ENCODE measurements around the gene FAM3C.
"Not testable (repeated sequence)": the region's sequence is repeated elsewhere in the genome, so short reads cannot be mapped to it uniquely, and the experiment has no call there.

Gene FAM3C, protein sequence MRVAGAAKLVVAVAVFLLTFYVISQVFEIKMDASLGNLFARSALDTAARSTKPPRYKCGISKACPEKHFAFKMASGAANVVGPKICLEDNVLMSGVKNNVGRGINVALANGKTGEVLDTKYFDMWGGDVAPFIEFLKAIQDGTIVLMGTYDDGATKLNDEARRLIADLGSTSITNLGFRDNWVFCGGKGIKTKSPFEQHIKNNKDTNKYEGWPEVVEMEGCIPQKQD

DNA sequence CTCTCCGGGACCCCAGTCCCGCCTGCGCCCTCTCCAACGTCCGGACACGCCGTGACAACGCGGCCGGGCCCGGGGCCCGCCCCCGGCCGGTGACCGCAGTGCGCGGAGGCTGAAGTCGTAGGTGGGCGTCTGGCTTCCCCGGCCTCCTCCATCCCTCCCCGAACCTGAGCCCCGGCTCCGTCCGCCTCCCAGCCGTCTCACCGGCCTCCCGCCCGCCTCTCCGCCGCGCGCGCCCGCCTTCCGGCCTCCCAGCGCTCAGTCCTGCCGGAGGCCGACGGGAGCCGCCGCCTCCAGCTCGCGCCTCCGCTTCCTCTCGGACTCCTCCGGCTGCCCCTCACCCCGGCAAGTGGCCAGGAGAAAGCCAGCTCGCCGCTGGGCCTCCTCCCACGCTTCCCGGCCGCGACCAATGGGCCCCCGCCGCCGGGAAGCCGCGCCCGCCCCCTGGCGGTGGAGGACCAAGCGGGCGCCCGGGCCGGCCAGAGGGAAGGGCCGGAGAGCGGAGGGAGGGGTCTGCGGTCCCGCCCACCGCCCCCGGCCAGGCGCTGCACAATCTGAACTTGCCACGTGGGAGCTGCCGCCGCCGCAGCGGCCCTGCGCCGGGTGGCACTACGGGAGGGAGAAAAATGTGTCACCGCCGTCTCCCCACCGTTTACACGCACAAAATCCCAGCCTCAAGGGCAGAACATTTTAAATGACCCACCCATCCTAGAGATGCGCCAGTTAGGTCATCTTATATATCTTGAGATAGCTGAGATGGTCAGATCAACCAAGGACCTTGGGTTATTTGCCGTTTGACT lies at the start of gene FAM3C:
Gene FAM3C, minus strand, starts transcription at position 348 of the 797 bp plus-strand sequence. CDS start 13,339 bp downstream, outside the sequence.
- peak within 1 kb of the TSS; percentile 61 for H3K4me3 ChIP-seq (ENCODE audit: low read depth, low read length)
- in situ Hi-C loops (cut with HindIII; ENCODE audit: low sequenced_read_pairs): no loop called here
- peak; percentile 78 for DNase-seq (ENCODE audit: low read depth)
- TF ChIP-seq, protein P1, sequence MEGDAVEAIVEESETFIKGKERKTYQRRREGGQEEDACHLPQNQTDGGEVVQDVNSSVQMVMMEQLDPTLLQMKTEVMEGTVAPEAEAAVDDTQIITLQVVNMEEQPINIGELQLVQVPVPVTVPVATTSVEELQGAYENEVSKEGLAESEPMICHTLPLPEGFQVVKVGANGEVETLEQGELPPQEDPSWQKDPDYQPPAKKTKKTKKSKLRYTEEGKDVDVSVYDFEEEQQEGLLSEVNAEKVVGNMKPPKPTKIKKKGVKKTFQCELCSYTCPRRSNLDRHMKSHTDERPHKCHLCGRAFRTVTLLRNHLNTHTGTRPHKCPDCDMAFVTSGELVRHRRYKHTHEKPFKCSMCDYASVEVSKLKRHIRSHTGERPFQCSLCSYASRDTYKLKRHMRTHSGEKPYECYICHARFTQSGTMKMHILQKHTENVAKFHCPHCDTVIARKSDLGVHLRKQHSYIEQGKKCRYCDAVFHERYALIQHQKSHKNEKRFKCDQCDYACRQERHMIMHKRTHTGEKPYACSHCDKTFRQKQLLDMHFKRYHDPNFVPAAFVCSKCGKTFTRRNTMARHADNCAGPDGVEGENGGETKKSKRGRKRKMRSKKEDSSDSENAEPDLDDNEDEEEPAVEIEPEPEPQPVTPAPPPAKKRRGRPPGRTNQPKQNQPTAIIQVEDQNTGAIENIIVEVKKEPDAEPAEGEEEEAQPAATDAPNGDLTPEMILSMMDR (IDR thresholded peaks at IDR 0.05; ENCODE audit: low read depth, low read length, missing control alignments): peak; percentile 80

DNA sequence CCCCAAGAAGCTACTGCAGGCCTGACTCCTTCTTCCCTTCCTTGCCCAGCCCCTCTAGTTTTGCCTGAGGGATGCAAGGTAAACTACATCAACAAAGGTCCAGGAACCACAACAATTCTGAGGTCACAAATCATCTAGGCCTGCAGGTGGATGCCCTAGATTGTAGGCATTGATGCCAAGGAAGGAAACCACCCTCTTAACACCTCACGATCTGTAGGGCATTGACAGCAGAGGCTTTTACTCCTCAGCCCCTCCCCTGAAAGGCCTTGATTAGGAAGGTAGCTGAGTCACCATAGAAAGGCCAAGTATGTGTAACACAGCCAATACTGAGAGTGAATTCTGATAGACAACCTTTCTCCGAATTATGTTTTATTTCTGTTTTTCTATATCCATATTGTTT lies 46.7 kb upstream of the FAM3C start:
- no peak overlapping the region for H3K4me3 ChIP-seq (ENCODE audit: low read depth, low read length)
- TF ChIP-seq, protein P1 (IDR thresholded peaks at IDR 0.05; ENCODE audit: low read depth, low read length, missing control alignments): no peak
- in situ Hi-C loops (cut with HindIII; ENCODE audit: low sequenced_read_pairs): no loop called here
- DNase-seq (ENCODE audit: low read depth): no peak

DNA sequence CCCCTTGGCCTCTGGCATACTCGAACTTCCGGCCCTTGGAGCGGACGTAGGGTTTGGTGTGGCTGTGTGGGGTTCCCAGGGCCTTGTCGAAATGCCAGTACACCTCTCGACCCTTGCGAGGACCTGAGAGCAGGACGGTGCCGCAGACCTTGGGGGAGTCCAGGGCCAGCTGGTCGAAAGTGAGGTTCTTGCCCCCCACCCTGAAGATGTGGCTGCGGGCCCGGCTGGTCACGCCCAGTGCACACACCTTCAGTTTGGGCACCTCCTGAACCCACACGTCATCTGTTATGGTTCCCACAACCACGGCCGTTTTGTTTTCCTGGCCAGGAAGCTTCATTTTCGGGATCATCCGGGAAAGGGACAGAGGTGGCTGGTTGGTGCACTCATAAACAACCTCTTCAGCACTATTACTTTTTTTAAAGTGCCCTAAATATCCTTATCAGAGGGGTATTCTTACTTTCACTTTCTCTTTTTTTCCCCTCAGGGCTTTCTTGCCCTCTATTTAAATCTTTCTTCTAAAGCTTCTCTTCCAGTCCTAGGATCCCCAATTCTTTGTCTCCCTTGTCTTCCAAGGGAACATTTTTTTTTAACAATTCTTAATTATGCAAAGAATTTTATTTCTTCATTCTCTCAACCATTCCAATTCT lies 44.9 kb upstream of the FAM3C start:
- no peak for DNase-seq (ENCODE audit: low read depth)
- TF ChIP-seq, protein P1 (IDR thresholded peaks at IDR 0.05; ENCODE audit: low read depth, low read length, missing control alignments): no peak
- no peak overlapping the region for H3K4me3 ChIP-seq (ENCODE audit: low read depth, low read length)
- in situ Hi-C loops (cut with HindIII; ENCODE audit: low sequenced_read_pairs): no loop called here

DNA sequence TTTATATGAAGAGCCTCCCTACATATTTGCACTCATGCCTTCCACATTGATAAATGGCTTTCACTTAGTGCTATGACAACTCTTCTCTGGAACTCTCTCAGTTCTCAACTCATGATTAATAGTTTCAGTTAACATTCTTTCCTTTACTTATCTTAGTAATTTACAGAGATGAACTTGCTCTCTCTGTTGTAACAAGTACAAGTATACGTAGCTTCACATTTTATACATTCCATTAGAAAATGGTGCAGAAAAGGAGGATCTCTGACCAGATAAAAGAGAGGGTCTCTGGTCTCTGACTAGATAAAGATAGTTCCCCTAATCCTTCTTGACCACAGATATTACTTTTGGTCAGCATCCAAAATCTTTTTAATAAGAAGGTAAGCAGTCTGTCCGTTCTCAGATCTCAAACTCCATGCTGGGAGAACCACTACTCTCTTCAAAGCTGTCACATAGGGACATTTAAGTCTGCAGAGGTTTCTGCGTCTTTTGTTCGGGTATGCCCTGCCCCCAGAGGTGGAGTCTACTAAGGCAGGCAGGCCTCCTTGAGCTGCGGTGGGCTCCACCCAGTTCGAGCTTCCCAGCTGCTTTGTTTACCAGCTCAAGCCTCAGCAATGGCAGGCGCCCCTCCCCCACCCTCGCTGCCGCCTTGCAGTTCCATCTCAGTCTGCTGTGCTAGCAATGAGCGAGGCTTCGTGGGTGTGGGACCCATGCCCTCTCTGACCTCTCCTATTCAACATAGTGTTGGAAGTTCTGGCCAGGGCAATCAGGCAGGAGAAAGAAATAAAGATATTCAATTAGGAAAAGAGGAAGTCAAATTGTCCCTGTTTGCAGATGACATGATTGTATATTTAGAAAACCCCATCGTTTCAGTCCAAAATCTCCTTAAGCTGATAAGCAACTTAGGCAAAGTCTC lies 42.2 kb upstream of the FAM3C start:
- DNase-seq (ENCODE audit: low read depth); in situ Hi-C loops (cut with HindIII; ENCODE audit: low sequenced_read_pairs); H3K4me3 ChIP-seq (ENCODE audit: low read depth, low read length): not testable (repeated sequence)

DNA sequence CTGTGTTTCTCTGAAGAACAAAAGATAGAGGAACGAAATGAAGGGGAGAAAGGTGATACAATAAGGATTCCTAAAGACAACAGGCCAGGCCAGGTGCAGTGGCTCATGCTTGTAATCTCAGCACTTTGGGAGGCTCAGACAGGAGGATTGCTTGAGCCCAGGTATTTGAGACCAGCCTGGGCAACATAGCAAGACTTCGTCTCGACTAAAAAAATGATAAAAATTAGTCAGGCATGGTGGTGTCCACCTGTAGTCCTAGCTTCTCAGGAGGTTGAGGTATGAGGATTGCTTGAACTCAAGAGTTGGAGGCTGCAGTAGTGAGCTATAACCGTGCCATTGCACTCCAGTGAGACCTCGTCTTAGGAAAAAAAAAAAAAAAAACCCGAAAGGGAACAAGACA lies 41.4 kb upstream of the FAM3C start:
- TF ChIP-seq, protein P1 (IDR thresholded peaks at IDR 0.05; ENCODE audit: low read depth, low read length, missing control alignments): no peak
- in situ Hi-C loops (cut with HindIII; ENCODE audit: low sequenced_read_pairs): no loop called here
- no peak for DNase-seq (ENCODE audit: low read depth)
- H3K4me3 ChIP-seq (ENCODE audit: low read depth, low read length): no peak overlapping the region

DNA sequence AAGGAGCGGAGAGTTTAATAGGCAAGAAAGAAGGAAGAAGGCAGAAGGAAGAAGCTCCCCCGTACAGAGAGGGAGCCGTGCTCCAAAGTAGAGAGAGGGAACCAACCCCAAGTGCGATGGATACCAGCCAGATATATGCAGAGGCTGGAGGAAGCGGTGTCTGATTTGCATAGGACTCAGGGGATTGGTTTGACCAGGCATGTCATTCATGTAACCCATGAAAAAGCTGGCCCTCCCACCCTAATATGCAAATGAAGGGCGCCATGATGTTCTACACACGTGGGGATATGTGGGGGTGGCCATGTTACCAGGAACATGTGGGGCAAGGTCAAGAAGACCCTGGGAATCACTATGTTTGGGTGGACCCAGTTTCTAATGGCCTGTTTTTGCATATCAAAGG lies 40.6 kb upstream of the FAM3C start:
- no peak for DNase-seq (ENCODE audit: low read depth)
- in situ Hi-C loops (cut with HindIII; ENCODE audit: low sequenced_read_pairs): no loop called here

More for the DNA sequence above, 40.6 kb upstream of the FAM3C start:
- no peak overlapping the region for H3K4me3 ChIP-seq (ENCODE audit: low read depth, low read length)
- TF ChIP-seq, protein P1 (IDR thresholded peaks at IDR 0.05; ENCODE audit: low read depth, low read length, missing control alignments): no peak
